RWPE2 (cell line): ENCODE results near the gene EFCAB13.

Experiments
- ATAC-seq: fragments of 200-7000 bp; cut with Tn5 transposase; 3 replicates; pipeline ENCODE4 v1.9.1; 2021; ENCODE audit warnings: low read depth
- DNase-seq: peaks from one replicate; pipeline ENCODE4 v3.0.0-alpha.2; 2020; ENCODE audit warnings: low spot score
- H3K27ac ChIP-seq: fragments of 450-650 bp; 2 replicates; pipeline ENCODE4 v1.5.1; 2017; ENCODE audit warnings: mild to moderate bottlenecking; ENCODE audit not compliant: poor library complexity, severe bottlenecking
- H3K27me3 ChIP-seq: fragments of 250-450 bp; sonication (Bioruptor Pico); 2 replicates; pipeline ENCODE4 v1.5.1; 2021; ENCODE audit warnings: mild to moderate bottlenecking, moderate library complexity; ENCODE audit not compliant: insufficient read depth, poor library complexity, severe bottlenecking
- H3K36me3 ChIP-seq: fragments of 250-450 bp; sonication (Bioruptor Pico); 2 replicates; pipeline ENCODE4 v1.5.1; 2020; ENCODE audit warnings: low read depth, mild to moderate bottlenecking, moderate library complexity
- H3K4me1 ChIP-seq: fragments of 250-450 bp; sonication (Bioruptor Pico); 2 replicates; pipeline ENCODE4 v1.5.1; 2021; ENCODE audit warnings: mild to moderate bottlenecking, moderate library complexity; ENCODE audit not compliant: insufficient read depth, poor library complexity, severe bottlenecking
- H3K4me3 ChIP-seq: fragments of 250-450 bp; sonication (Bioruptor Pico); 2 replicates; pipeline ENCODE4 v1.5.1; 2021; ENCODE audit warnings: mild to moderate bottlenecking, moderate library complexity; ENCODE audit not compliant: severe bottlenecking
- H3K9me3 ChIP-seq: fragments of 250-450 bp; sonication (Bioruptor Pico); 2 replicates; pipeline ENCODE4 v1.5.1; 2021; ENCODE audit warnings: mild to moderate bottlenecking, moderate library complexity; ENCODE audit not compliant: severe bottlenecking
- TF ChIP-seq, protein P1 (sequence below): fragments of 450-650 bp; IDR thresholded peaks from one replicate; pipeline ENCODE4 v1.5.1; 2017; ENCODE audit warnings: mild to moderate bottlenecking, moderate library complexity; ENCODE audit not compliant: poor library complexity, severe bottlenecking

The EFCAB13 gene

DNA sequence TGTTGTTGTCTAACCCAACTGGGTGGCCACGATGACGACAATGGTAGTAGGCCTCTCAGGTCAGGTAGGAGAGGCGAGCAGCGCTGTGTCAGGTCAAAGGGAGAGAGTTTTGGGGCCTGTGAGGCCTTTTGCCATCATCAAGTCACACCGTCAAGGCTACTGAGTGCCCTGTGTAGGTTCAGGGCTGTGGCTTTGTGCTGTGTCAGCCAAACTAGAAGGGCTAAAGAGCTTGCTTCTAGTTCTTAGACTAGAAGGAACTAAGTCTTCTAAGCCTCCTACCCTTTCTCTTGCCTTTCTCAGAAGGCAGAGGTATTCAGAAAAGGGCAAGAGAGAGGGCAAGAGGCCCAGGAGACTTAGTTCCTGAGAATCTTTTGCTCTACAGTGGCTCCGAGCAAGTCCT, 25.0 kb upstream of the EFCAB13 start:
- Histone ChIP-seq H3K4me3 (no peak overlapping the region), H3K36me3 (no peaks in the 10 kb centered on the region), H3K4me1 (no peaks in the 10 kb centered on the region), H3K27me3 (no peaks in the 10 kb centered on the region), H3K27ac (no peak overlapping the region), H3K9me3 (no peaks in the 10 kb centered on the region)
- no peak for ATAC-seq
- DNase-seq = no peak
- TF ChIP-seq, protein P1, sequence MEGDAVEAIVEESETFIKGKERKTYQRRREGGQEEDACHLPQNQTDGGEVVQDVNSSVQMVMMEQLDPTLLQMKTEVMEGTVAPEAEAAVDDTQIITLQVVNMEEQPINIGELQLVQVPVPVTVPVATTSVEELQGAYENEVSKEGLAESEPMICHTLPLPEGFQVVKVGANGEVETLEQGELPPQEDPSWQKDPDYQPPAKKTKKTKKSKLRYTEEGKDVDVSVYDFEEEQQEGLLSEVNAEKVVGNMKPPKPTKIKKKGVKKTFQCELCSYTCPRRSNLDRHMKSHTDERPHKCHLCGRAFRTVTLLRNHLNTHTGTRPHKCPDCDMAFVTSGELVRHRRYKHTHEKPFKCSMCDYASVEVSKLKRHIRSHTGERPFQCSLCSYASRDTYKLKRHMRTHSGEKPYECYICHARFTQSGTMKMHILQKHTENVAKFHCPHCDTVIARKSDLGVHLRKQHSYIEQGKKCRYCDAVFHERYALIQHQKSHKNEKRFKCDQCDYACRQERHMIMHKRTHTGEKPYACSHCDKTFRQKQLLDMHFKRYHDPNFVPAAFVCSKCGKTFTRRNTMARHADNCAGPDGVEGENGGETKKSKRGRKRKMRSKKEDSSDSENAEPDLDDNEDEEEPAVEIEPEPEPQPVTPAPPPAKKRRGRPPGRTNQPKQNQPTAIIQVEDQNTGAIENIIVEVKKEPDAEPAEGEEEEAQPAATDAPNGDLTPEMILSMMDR = no peak

DNA sequence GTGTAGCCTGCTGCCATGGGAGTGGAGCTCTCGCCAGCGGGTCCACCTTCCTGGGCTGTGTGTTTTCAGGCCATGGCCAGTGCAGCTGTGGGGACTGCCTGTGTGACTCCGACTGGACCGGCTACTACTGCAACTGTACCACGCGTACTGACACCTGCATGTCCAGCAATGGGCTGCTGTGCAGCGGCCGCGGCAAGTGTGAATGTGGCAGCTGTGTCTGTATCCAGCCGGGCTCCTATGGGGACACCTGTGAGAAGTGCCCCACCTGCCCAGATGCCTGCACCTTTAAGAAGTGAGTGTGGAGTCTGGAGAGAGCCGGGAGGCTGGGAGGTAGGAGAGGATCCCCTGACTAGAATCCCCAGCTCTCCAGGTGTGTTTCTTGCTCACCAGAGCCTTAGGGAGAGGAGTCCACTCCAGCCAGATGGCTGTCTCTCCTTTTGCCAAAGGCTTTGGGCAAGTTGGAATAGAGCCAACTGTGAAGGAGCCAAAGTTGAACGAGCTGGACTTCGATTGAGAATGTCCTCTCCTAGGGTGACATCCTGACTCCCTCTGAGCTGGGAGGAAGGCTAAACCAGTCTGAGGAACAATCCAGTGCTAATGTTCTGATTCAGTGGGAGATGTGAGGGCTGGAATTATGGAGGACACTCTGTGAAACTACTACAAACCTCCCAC, 24.4 kb upstream of the EFCAB13 start:
- ATAC-seq (no peak), DNase-seq (no peak)
- H3K27ac ChIP-seq = no peak overlapping the region
- H3K36me3 ChIP-seq = no peaks in the 10 kb centered on the region
- no peaks in the 10 kb centered on the region for H3K9me3 ChIP-seq
- no peaks in the 10 kb centered on the region for H3K27me3 ChIP-seq
- TF ChIP-seq, protein P1 = no peak
- no peak overlapping the region for H3K4me3 ChIP-seq
- H3K4me1 ChIP-seq = no peaks in the 10 kb centered on the region

DNA sequence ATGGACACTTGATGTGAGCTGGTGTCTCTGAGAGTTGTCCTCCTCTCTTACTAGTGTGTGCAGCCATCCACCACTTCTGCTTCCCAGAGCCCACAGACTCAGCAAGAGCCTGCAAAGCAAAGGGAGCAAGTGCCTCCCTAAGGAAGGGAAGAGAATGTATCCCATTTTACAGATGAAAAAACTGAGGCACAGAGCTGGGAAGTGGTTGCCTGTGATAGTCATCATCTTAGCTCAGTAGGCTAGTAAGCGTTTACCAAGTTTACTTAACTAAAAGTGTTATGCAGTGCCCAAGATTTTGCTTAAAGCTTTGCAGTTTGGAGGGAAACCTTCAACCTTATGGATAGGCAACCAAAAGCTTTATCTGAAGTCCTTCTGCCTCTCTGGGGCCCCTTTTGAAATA, 23.0 kb upstream of the EFCAB13 start:
- no peak overlapping the region for H3K27ac ChIP-seq
- H3K27me3 ChIP-seq = no peaks in the 10 kb centered on the region
- H3K9me3 ChIP-seq = no peaks in the 10 kb centered on the region
- H3K4me1 ChIP-seq = peaks cover 6% of the 10 kb centered on the region
- H3K36me3 ChIP-seq = no peaks in the 10 kb centered on the region
- DNase-seq (no peak), ATAC-seq (no peak)
- no peak overlapping the region for H3K4me3 ChIP-seq
- TF ChIP-seq, protein P1 = no peak

DNA sequence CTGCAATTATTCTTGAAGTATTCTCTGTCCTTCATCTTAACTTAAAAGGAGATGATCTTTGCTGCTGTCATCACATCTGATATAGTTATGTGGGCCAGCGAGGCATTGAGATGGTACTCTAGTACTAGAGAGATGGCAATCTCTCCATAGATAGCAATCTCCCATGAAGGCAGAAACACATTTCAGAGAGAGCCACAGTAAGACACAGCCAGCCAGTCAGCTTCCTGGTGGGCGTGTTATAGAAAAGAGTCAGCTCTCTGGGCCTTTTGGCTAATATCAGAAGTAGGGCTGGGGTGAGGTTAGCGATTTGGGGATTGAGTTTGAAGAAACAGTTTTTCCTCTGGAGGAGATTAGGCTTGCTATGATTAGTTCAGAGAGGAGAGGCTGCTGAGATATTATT, 22.6 kb upstream of the EFCAB13 start:
- Histone ChIP-seq H3K27me3 (no peaks in the 10 kb centered on the region), H3K9me3 (no peaks in the 10 kb centered on the region), H3K36me3 (no peaks in the 10 kb centered on the region), H3K4me1 (peaks cover 10% of the 10 kb centered on the region), H3K27ac (no peak overlapping the region), H3K4me3 (no peak overlapping the region)
- no peak for DNase-seq
- TF ChIP-seq, protein P1 = no peak
- no peak for ATAC-seq

- Histone ChIP-seq H3K9me3 (no peaks in the 10 kb centered on the region), H3K4me1 (peaks cover 16% of the 10 kb centered on the region), H3K36me3 (no peaks in the 10 kb centered on the region), H3K27ac (no peak overlapping the region), H3K4me3 (no peak overlapping the region), H3K27me3 (no peaks in the 10 kb centered on the region)
- TF ChIP-seq, protein P1 = no peak
- ATAC-seq (no peak), DNase-seq (no peak)
Observed at GRCh38 chr17:47301831-47302230, 21.9 kb upstream of the EFCAB13 start.
